HG02642 (cell line): ENCODE results near the gene WTIP.
"Not testable (repeated sequence)": the region's sequence is repeated elsewhere in the genome, so short reads cannot be mapped to it uniquely, and the experiment has no call there.

Experiments
- ATAC-seq: cut with Tn5 transposase; IDR thresholded peaks from one replicate; pipeline ENCODE4 v1.9.1; 2021; ENCODE audit warnings: mild to moderate bottlenecking; ENCODE audit not compliant: unreplicated experiment, poor library complexity

Gene WTIP

DNA sequence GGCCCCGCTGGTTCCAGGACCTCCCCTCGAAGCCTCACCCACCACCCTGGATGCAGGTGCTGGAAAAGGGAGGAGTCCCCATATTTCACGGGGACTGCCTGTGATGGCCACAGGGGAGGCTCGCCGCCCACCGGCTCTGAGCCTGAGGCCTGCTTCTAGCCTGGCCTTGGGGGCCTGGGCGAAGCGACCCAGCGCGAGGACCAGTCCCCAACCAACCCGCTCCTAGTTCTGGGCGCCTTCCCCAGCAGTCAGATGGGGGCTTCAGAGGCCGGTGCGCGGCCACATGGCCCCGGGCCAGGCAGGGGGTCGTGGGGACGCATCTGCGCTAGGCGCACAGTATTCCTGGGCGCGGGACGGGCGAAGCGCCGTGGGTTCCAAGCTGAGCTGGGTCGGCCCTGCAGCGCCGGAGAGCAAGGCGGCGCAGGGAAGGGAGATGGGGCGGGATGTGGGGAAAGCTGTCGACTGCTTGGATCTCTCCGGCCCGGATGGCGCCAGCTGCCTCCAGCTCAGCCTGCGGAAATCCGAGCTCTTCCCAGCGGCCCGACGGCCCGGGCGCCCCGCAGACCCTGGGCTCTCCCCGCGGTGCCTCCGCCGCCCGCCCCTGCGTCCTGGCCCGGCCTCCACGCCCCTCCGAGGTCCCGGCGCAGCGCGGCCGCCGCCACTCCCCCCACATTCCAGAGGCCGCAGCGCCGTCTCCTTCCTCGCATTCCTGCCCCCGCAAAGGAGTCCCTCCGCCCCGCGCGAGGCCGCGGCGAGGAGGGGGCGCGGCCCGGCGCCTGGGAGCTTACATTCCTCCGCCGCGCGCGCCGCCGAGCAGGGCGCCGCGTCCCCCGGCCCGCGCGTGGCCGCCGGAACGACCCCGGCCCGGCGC lies at the start of gene WTIP:
TSS of gene WTIP (plus strand) at position 788 of the 871 bp plus-strand sequence. CDS start 217 bp downstream, outside the sequence.
- ATAC-seq: no peak

DNA sequence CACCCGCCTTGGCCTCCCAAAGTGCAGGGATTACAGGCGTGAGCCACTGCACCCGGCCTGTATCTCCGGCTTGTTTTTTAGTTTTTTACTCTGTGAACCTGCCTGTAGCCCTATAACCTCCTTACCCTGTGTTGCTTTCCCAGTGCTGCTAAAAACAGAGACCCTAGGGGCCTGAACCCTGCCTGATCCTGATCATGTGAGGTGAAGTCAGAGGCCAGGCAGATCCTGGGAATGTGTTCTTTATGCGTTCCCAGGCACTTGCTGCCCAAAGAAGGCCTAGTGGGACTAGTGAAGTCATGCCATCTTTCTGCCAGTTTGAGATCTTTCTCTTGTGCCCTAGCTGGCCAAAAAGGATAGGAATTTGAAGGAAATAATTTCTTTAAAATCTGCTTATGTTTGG lies 48.8 kb upstream of the WTIP start:
- no peak for ATAC-seq

DNA sequence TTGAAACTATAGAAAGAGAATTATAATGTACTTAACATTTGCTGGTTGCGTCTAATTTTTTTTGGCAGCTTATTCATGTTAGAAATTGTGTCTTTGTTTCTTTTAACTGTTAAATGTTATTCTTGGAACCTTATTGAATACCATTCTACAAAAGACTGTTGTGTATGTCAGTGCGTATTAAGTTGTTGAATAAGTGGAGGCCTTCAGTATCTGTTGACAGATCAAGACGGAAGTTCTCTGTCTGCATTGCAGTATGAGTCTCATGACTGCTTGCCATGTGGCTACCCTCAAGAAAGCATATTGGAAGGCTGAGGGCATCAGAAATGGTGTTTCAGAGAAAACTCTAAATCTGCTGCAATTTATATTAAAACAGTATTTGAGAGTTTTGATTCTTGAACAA lies 44.8 kb upstream of the WTIP start:
- ATAC-seq: no peak

DNA sequence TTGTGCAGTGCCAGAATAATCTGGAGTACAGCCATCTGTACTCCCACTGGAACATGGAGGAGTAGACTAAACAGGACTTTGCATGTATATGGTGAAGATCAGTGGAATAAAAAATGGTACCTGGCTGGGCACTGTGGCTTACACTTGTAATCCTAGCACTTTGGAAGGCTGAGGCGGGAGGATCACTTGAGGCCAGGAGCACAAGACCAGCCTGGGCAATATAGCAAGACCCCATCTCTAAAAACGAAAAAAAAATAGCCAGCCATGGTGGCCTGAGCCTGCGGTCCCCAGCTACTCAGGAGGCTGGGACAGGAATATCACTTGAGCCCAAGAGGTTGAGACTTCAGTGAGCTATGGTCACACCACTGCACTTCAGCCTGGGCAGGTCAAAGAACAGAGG lies 33.4 kb upstream of the WTIP start:
- ATAC-seq: no peak

DNA sequence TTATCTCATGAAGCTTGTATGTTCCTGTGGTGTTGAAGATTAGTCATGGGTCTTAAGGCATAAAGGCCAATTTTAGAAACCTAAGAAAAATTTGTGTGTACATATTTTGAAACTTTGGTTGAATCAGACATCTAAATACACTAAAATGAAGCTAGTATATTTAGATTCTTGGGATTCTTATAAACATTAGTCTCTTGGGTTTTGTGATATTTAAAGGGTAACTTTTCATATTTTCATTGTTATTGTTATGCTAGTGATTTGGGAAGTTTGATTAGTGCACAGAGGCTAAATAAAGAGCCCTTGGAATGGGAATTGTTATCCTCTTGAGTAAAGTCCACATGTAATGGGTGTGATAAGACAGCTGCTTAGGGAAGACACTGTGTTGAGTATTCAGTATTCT lies 28.8 kb upstream of the WTIP start:
- no peak for ATAC-seq

DNA sequence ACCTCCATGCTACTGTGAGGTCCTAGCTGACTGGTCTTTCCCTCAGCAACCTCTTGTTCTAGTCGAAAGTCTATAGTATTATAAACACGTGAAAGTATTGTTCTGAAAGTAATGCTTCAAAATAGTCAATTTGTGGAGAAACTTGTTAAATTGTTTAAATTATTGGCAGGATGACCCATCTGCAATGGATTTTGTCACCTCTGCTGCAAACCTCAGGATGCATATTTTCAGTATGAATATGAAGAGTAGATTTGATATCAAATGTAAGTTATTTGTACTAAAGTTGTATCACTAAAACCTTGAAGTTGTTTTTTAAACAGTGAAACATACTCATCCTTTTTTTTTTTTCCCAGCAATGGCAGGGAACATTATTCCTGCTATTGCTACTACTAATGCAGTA lies 27.5 kb upstream of the WTIP start:
- no peak for ATAC-seq

DNA sequence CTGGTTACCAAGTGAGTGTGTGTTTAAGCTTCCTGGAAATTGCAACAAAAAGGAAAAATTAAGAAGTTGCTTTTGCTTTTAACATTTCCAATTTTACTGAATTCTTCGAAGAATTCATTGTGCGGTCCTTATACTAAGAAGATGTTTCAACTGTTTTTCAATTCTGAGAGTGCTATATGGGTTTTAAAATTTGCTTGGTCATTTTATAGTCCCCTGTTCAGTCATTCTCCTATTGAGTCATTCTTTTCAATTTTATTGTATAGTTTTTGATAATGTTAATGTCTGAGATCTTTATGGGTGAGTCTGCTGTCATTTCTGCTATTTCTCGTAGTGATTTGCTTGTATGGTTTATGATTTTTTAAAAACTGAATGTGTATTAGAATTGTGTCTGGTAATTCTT lies 26.9 kb upstream of the WTIP start:
- no peak for ATAC-seq

DNA sequence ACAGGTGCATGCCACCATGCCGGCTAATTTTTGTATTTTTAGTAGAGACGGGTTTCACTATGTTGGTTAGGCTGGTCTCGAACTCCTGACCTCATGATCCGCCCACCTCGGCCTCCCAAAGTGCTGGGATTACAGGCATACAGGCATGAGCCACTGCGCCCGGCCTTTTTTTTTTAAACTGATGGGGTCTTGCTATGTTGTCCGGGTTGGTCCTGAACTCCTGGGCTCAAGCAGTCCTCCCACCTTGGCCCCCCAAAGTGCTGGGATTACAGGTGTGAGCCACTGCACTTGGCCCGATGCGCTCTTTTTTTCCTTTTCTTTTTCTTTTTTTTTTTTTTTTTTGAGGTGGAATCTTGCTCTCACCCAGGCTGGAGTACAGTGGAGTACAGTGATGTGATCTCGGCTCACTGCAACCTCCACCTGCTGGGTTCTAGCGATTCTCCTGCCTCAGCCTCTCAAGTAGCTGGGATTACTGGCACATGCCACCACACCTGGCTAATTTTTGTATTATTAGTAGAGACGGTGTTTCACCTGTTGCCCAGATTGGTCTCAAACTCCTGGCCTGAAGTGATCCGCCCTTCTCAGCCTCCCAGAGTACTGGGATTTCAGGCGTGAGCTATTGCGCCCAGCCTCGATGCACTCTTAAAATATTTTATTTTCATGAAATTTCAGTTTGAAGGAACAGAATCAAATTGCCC lies 25.6 kb upstream of the WTIP start:
- not testable (repeated sequence) for ATAC-seq

DNA sequence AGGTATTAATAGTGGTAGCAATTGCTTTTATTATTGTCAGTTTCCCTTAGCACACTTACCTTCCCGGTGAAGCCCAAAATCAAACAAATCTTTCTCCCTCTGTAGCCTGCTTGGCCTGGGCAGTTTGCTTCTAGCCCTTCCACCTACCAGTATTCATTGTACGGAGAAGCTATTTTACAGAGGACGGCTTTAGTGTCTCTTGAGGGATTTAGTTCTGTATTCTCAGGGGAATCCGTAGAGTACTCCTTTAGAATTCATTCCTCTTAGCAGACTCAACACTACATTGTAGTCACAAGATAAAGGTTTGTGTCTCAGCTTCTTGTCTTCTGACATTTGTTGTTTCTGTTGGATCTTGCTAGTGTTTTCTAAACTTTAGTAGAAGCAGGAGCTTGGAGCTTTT lies 24.1 kb upstream of the WTIP start:
- ATAC-seq: no peak

DNA sequence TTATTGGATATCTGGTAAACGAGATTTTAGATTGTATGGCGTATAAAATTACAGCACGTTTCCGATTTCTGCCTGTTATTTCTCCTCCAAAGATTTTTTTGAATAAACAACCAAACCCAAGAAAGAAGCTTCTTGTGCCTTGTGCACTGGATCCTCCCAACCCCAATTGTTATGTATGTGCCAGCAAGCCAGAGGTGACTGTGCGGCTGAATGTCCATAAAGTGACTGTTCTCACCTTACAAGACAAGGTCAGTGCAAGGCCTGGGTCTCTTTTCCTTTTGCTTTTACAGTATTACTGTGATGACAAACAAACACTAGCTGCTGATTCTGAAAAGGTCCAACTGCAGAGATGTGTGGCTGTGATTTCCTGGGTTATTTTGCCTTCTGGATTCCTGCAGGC lies 22.9 kb upstream of the WTIP start:
- no peak for ATAC-seq

DNA sequence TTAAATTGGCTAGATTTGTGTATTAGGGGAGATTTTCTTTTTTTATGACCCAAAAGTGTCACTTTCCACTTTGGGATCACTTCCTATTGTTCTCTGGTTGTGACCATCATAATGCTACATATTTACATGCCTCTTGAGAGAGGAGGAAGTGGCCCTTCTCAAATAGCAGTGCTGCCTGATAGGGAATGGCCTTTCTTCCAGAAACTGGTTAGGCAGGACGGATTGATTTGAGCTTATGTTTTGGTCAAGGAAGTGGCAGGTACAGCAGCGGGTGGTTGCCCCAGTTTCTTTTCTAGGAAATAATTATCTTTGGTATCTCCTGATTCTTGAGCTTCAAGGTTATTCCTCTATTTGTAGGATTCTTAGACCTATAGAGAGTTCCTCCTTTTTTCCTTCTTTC lies 21.9 kb upstream of the WTIP start:
- ATAC-seq: no peak

DNA sequence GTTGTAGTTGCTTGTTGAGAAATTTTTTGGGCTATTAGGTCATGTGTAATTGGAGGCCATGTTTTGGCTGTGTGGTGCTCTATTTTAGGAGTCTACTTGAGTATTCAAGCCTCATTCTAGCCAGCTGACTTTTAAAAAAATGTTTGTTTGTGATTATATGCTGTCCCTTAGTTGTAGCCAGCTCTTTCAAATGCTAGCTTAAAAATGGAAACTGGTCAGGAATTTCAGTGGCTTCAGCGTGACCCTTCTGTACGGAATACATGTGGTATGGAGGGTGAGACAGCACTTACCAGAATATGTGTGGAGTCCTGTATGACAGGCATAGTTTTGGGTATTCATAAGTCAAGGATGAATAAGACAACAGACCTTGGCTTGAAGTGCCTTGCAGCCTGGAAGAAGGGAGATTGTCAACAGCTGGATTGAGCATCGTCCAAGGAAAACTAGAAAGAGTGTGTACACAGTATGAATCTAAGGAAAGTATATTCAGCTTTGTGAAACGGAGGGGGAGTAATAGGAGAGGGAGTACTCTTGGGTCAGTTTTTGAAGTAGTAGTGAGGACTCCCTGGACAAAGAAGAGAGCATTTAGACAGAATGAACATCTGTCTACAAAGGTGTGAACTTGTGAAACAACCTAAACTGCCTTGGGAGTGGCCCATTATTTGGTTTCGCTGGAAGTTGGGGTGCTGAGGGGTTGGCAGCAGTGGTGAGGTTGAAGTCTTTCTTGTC lies 20.0 kb upstream of the WTIP start:
- no peak for ATAC-seq

DNA sequence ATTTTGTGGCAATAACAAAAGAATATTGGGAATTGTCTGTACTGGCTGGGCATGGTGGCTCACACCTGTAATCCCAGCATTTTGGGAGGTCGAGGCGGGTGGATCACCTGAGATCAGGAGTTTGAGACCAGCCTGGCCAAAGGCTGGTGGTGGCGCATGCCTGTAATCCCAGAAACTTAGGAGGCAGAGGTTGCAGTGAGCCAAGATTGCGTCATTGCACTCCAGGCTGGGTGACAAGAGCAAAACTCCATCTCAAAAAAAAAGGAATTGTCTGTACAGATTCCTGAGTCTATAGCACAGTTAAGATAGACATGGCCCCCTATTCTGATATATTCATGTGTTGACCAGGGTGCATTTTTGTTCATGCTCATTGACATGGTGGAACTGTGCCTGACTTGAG lies 16.8 kb upstream of the WTIP start:
- ATAC-seq: not testable (repeated sequence)

DNA sequence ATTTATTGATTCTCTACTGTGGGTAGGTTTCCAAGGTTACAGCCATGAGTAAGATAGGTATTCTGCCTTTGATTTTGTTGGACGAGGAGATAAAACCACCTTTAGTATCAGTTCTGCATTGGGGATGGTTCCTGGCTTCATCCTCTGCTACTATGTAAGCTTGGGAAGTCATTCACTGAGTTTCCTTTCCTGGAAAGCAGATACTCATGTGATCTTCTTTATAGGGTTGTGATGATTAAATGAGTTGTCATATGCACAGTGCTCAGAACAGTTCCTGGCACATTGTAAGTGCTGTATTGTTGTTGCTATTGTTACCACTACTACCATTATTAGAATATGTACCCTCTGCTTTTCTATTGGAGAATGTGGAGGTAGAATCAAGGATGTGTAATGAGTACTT lies 13.1 kb upstream of the WTIP start:
- ATAC-seq: no peak

DNA sequence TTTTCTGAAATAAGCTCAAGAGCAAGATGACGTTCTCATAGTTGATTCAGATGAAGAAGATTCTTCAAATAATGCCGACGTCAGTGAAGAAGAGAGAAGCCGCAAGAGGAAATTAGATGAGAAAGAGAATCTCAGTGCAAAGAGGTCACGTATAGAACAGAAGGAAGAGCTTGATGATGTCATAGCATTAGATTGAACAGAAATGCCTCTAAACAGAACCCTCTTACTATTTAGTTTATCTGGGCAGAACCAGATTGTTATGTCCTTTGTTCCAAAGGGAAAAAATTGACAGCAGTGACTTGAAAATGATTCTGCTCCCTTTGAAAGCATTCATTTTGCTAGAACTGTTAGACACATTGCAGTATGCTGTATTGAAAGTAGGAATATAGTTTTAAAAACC lies 12.5 kb upstream of the WTIP start:
- not testable (repeated sequence) for ATAC-seq

DNA sequence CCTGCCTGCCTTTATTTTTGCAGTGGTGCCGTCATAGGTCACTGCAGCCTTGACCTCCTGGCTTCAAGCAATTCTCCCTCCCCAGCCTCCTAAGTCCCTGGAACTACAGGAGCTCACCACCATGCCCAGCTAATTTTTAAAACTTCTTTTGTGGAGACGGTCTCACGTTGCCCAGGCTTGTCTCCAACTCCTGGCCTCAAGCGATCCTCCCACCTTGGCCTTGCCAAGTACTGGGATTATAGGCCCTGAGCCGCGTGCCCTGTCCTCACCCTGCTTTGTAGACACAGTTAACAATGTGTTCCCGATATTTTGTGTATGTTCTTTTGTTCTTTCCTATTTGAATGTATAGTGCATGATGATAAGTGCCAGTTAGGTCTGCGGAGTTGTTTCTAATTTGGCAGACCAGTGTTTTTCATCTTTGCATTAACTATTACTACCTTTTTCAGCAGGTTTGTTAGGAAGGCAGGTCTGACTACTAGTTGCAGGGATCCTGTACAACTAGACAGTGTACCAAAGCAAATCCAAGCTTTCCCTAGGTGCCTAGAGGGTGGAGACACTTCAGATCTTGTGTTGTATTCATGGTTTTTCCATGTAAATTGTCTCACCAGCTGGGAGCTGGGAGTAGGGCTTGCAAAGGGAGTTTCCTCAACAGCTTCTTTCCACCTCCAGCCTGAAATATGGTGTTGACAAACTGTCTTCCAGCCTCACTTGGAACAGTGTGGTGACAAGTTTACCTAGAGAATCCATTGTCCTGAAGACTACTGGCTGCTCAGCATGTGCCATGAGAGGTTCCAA lies 9.5 kb upstream of the WTIP start:
- ATAC-seq: no peak

DNA sequence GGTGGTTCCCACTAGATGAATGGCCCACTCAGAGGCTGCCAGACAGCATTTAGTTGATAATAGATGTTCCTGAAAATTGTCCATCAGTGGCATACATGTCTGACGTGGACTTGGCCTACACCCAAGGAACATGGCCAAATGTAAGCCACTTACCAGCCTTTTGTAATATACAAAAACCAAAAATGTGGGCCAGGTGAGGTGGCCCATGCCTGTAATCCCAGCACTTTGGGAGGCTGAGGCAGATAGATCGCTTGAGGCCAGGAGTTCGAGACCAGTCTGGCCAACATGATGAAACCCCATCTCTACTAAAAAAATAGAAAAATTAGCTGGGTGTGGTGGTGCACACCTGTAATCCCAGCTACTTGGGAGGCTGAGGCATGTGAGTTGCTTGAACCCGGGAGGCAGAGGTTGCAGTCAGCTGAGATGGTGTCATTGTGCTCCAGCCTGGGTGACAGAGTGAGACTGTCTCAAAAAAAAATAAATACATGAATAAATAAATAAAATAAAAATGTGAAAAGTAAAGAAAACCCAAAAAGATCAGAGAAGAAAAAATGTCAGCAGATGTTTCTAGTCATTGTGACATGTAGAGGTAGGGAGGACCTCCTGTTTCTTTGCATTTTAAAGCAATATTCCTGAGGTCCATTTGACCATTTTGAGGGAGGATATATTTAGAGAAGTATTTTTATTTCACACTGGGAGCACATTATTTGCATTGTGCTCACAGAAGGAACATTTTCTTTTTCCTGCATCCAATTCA lies 7.1 kb upstream of the WTIP start:
- no peak for ATAC-seq

DNA sequence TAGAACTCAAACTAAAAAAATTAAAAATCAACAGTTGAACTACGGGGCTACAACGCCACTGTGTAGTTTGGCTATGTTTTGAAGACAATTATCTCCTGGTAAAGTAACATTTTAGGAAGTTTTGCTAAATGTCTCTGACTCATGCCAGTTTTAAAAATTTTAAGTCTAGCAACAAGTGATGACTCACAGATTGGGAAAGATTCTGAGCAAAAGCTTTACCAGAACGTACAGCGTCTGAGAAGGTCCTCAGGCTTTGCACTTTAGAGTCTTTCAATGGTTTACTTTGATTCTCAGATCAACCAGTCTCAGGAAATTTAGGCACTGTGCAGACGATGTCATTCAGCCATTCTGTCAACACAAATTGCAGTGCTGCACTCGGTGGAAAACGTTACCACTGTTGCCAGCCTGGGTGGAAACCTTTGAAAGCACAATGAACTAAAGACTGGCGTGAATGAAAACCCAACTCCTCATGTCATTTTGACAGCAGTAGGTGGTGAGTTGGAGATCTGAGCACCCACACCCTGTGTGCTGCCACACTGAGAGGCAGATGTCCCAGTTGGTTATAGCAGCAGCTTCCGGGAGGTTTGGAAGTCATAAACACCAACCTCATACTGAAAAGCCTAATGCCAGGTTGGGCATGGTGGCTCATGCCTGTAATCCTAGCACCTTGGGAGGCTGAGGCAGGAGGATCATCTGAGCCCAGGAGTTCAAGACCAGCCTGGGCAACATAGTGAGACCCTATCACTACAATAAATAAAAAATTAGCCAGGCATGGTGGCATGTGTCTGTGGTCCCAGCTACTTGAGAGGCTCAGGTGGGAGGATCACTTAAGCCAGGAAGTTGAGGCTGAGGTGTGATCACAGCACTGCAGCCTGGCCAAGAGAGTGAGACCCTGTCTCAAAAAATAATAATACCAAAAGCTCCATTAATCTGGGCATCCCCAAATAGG lies 6.3 kb upstream of the WTIP start:
- no peak for ATAC-seq
